HEK293 (cell line): ENCODE measurements around the gene GJC2.

Experiments
- BCL11A ChIP-seq: fragments of 450-650 bp; formaldehyde crosslinking; IDR thresholded peaks from 2 replicates; pipeline ENCODE4 v1.5.1; 2016; ENCODE audit warnings: low read depth, missing biosample characterization, missing genetic modification characterization
- ELK4 ChIP-seq: IDR thresholded peaks from 2 replicates; pipeline ENCODE4 v1.6.1; 2011; ENCODE audit warnings: mild to moderate bottlenecking, low read depth, low read length, borderline replicate concordance
- GLIS1 ChIP-seq: fragments of 450-650 bp; formaldehyde crosslinking; IDR thresholded peaks from 2 replicates; pipeline ENCODE4 v1.5.1; 2016; ENCODE audit warnings: missing biosample characterization, missing genetic modification characterization
- HOXC10 ChIP-seq: sonication (generic); formaldehyde crosslinking; IDR thresholded peaks from 2 replicates; pipeline ENCODE4 v1.8.1; 2023; ENCODE audit warnings: mild to moderate bottlenecking, missing genetic modification reagents
- KLF1 ChIP-seq: fragments of 450-650 bp; formaldehyde crosslinking; IDR thresholded peaks from 2 replicates; pipeline ENCODE4 v1.5.1; 2016; ENCODE audit warnings: missing biosample characterization, missing genetic modification characterization
- SALL2 ChIP-seq: fragments of 450-650 bp; formaldehyde crosslinking; IDR thresholded peaks from 2 replicates; pipeline ENCODE4 v1.5.0; 2017; ENCODE audit warnings: missing biosample characterization, mild to moderate bottlenecking, missing genetic modification characterization, borderline replicate concordance
- SETDB1 ChIP-seq: IDR thresholded peaks from one replicate; pipeline ENCODE4 v1.6.1; 2017; ENCODE audit warnings: mild to moderate bottlenecking, low read length, moderate library complexity, mixed read lengths; ENCODE audit not compliant: insufficient read length
- SP2 ChIP-seq: fragments of 450-650 bp; formaldehyde crosslinking; IDR thresholded peaks from 2 replicates; pipeline ENCODE4 v1.5.1; 2016; ENCODE audit warnings: missing biosample characterization, missing genetic modification characterization
- SP3 ChIP-seq: fragments of 450-650 bp; formaldehyde crosslinking; IDR thresholded peaks from 2 replicates; pipeline ENCODE4 v1.5.1; 2016; ENCODE audit warnings: missing biosample characterization, missing genetic modification characterization
- TRIM28 ChIP-seq: IDR thresholded peaks from 2 replicates; pipeline ENCODE4 v1.6.1; 2011; ENCODE audit warnings: low read length, control low read depth, borderline replicate concordance
- ZBTB26 ChIP-seq: fragments of 450-650 bp; formaldehyde crosslinking; optimal IDR thresholded peaks from 2 replicates; pipeline ENCODE3; 2016; ENCODE audit warnings: missing biosample characterization, mild to moderate bottlenecking, missing genetic modification characterization
- ZFP3 ChIP-seq: fragments of 450-650 bp; formaldehyde crosslinking; IDR thresholded peaks from 2 replicates; pipeline ENCODE4 v1.5.1; 2016; ENCODE audit warnings: low read depth, missing biosample characterization, missing genetic modification characterization
- ZNF10 ChIP-seq: fragments of 450-650 bp; formaldehyde crosslinking; IDR thresholded peaks from 2 replicates; pipeline ENCODE4 v1.5.1; 2017; ENCODE audit warnings: missing biosample characterization, missing genetic modification characterization
- ZNF174 ChIP-seq: fragments of 450-650 bp; formaldehyde crosslinking; IDR thresholded peaks from 2 replicates; pipeline ENCODE4 v1.5.0; 2017; ENCODE audit warnings: missing biosample characterization, mild to moderate bottlenecking, missing genetic modification characterization
- ZNF324 ChIP-seq: fragments of 450-650 bp; formaldehyde crosslinking; IDR thresholded peaks from 2 replicates; pipeline ENCODE4 v1.5.1; 2016; ENCODE audit warnings: missing biosample characterization, missing genetic modification characterization
- ZNF335 ChIP-seq: fragments of 450-650 bp; formaldehyde crosslinking; conservative IDR thresholded peaks from 2 replicates; pipeline ENCODE4 v1.5.1; 2016; ENCODE audit warnings: missing biosample characterization, missing genetic modification characterization
- ZNF350 ChIP-seq: fragments of 450-650 bp; formaldehyde crosslinking; IDR thresholded peaks from 2 replicates; pipeline ENCODE4 v1.5.0; 2017; ENCODE audit warnings: missing biosample characterization, mild to moderate bottlenecking, missing genetic modification characterization
- ZNF354C ChIP-seq: fragments of 450-650 bp; formaldehyde crosslinking; IDR thresholded peaks from 2 replicates; pipeline ENCODE4 v1.5.1; 2016; ENCODE audit warnings: missing biosample characterization, missing genetic modification characterization, low read depth, borderline replicate concordance
- ZNF366 ChIP-seq: fragments of 450-650 bp; formaldehyde crosslinking; conservative IDR thresholded peaks from 2 replicates; pipeline ENCODE4 v1.5.1; 2016; ENCODE audit warnings: missing biosample characterization, missing genetic modification characterization
- ZNF426 ChIP-seq: fragments of 450-650 bp; formaldehyde crosslinking; IDR thresholded peaks from 2 replicates; pipeline ENCODE4 v1.5.1; 2017; ENCODE audit warnings: missing biosample characterization, missing genetic modification characterization, mild to moderate bottlenecking, inconsistent platforms, moderate library complexity
- ZNF660 ChIP-seq: fragments of 450-650 bp; IDR thresholded peaks from 2 replicates; pipeline ENCODE4 v1.5.1; 2018; ENCODE audit warnings: missing biosample characterization, mild to moderate bottlenecking, missing genetic modification characterization
- ZNF670 ChIP-seq: fragments of 450-650 bp; formaldehyde crosslinking; IDR thresholded peaks from 2 replicates; pipeline ENCODE4 v1.5.1; 2016; ENCODE audit warnings: missing biosample characterization, missing genetic modification characterization, low read depth
- ZNF76 ChIP-seq: fragments of 450-650 bp; formaldehyde crosslinking; IDR thresholded peaks from 2 replicates; pipeline ENCODE4; 2016; ENCODE audit warnings: low read depth, missing biosample characterization, missing genetic modification characterization, borderline replicate concordance
- ZNF768 ChIP-seq: fragments of 450-650 bp; formaldehyde crosslinking; IDR thresholded peaks from 2 replicates; pipeline ENCODE4 v1.5.1; 2018; ENCODE audit warnings: missing biosample characterization, mild to moderate bottlenecking, missing genetic modification characterization
- ZNF791 ChIP-seq: fragments of 450-650 bp; formaldehyde crosslinking; IDR thresholded peaks from 2 replicates; pipeline ENCODE4 v1.5.1; 2016; ENCODE audit warnings: missing biosample characterization, missing genetic modification characterization
- ZSCAN5A ChIP-seq: fragments of 450-650 bp; formaldehyde crosslinking; IDR thresholded peaks from 2 replicates; pipeline ENCODE4 v1.5.1; 2016; ENCODE audit warnings: missing biosample characterization, missing genetic modification characterization
- TF ChIP-seq, protein P1 (sequence below): fragments of 450-650 bp; formaldehyde crosslinking; IDR thresholded peaks from 2 replicates; pipeline ENCODE4 v1.5.1; 2016; ENCODE audit warnings: missing biosample characterization, missing genetic modification characterization, borderline replicate concordance
- TF ChIP-seq, protein P2 (sequence below): fragments of 450-650 bp; formaldehyde crosslinking; IDR thresholded peaks from 2 replicates; pipeline ENCODE4 v1.5.1; 2016; ENCODE audit warnings: missing biosample characterization, missing genetic modification characterization

The GJC2 gene

DNA sequence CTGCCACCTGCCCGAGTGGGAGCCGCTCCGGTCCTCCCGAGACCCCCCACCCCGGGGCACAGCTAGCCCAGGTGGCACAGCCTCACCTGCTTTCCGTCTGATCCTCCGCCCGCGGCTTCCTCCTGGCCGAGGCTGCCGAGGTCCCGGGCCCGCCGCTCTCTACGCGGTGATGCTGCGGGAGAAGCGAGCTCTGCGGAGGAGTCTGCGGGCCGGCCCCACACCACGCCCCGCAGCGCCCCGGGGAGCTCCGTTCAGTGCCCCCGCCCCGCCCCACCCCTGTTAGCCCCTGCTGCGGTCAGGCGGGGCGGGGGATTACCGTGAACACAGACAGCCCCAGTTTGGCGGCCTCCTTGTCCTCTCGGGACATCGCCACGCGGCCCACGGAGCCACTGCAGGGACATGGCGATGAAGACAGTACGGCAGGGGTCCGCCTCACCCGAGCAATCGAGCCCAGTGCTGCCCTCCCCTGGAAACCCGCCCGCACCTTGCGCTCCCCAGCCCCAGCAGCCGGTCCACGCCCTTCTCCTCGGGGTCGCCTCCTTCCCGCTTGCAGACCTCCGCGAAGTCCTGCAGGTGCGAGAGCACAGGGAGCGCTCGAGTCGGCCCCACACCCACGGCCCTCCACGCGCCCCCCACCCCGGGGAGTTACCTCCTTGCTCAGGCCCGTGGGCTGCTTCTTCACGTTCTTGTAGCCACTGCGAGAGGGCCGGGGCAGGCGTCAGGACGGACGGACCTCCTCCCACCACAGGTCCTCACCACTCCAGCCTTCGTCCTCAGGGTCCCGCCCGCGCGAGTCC is 47.5 kb upstream of the GJC2 start (continued):
- TF ChIP-seq GLIS1 = peak; percentile 78; the same call in 1 of the 2 replicates
- TF ChIP-seq ZNF660 = no peak; the same call in 1 of the 2 replicates
- TF ChIP-seq ZNF324 (tag by site-specific recombination) = no peak
- TF ChIP-seq ZNF366 (tag by site-specific recombination) = no peak
- TF ChIP-seq, protein P1, sequence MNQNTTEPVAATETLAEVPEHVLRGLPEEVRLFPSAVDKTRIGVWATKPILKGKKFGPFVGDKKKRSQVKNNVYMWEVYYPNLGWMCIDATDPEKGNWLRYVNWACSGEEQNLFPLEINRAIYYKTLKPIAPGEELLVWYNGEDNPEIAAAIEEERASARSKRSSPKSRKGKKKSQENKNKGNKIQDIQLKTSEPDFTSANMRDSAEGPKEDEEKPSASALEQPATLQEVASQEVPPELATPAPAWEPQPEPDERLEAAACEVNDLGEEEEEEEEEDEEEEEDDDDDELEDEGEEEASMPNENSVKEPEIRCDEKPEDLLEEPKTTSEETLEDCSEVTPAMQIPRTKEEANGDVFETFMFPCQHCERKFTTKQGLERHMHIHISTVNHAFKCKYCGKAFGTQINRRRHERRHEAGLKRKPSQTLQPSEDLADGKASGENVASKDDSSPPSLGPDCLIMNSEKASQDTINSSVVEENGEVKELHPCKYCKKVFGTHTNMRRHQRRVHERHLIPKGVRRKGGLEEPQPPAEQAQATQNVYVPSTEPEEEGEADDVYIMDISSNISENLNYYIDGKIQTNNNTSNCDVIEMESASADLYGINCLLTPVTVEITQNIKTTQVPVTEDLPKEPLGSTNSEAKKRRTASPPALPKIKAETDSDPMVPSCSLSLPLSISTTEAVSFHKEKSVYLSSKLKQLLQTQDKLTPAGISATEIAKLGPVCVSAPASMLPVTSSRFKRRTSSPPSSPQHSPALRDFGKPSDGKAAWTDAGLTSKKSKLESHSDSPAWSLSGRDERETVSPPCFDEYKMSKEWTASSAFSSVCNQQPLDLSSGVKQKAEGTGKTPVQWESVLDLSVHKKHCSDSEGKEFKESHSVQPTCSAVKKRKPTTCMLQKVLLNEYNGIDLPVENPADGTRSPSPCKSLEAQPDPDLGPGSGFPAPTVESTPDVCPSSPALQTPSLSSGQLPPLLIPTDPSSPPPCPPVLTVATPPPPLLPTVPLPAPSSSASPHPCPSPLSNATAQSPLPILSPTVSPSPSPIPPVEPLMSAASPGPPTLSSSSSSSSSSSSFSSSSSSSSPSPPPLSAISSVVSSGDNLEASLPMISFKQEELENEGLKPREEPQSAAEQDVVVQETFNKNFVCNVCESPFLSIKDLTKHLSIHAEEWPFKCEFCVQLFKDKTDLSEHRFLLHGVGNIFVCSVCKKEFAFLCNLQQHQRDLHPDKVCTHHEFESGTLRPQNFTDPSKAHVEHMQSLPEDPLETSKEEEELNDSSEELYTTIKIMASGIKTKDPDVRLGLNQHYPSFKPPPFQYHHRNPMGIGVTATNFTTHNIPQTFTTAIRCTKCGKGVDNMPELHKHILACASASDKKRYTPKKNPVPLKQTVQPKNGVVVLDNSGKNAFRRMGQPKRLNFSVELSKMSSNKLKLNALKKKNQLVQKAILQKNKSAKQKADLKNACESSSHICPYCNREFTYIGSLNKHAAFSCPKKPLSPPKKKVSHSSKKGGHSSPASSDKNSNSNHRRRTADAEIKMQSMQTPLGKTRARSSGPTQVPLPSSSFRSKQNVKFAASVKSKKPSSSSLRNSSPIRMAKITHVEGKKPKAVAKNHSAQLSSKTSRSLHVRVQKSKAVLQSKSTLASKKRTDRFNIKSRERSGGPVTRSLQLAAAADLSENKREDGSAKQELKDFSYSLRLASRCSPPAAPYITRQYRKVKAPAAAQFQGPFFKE = no peak
- no peak for TF ChIP-seq ZNF354C
- TF ChIP-seq SP3 = peak; percentile 93
- TF ChIP-seq BCL11A = peak; percentile 56; the same call in 1 of the 2 replicates
- TF ChIP-seq ZNF350 = no peak
- peak; percentile 99 for TF ChIP-seq KLF1
- no peak for TF ChIP-seq ZBTB26 (tag by site-specific recombination)
- TF ChIP-seq TRIM28 = no peak
- TF ChIP-seq SETDB1 = no peak
- TF ChIP-seq, protein P2, sequence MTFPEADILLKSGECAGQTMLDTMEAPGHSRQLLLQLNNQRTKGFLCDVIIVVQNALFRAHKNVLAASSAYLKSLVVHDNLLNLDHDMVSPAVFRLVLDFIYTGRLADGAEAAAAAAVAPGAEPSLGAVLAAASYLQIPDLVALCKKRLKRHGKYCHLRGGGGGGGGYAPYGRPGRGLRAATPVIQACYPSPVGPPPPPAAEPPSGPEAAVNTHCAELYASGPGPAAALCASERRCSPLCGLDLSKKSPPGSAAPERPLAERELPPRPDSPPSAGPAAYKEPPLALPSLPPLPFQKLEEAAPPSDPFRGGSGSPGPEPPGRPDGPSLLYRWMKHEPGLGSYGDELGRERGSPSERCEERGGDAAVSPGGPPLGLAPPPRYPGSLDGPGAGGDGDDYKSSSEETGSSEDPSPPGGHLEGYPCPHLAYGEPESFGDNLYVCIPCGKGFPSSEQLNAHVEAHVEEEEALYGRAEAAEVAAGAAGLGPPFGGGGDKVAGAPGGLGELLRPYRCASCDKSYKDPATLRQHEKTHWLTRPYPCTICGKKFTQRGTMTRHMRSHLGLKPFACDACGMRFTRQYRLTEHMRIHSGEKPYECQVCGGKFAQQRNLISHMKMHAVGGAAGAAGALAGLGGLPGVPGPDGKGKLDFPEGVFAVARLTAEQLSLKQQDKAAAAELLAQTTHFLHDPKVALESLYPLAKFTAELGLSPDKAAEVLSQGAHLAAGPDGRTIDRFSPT (tag by site-specific recombination) = peak; percentile 80
- TF ChIP-seq ZNF174 (tag by site-specific recombination) = no peak
- no peak for TF ChIP-seq ZNF426 (tag by site-specific recombination)
- no peak for TF ChIP-seq ZNF670
- TF ChIP-seq ZSCAN5A = no peak
- TF ChIP-seq ZNF10 = peak; percentile 16; the same call in 1 of the 2 replicates
- TF ChIP-seq HOXC10 (CRISPR knock-in tag) = no peak
- no peak for TF ChIP-seq ELK4
- TF ChIP-seq ZNF791 (tag by site-specific recombination) = no peak
- TF ChIP-seq SALL2 (tag by site-specific recombination) = no peak
- TF ChIP-seq ZNF768 (tag by site-specific recombination) = no peak
- TF ChIP-seq ZFP3 (tag by site-specific recombination) = no peak
- TF ChIP-seq ZNF335 (tag by site-specific recombination) = peak; percentile 99
- peak; percentile 45; the same call in 1 of the 2 replicates for TF ChIP-seq ZNF76 (tag by site-specific recombination)
- TF ChIP-seq SP2 (tag by site-specific recombination) = peak; percentile 70
